HepG2 (cell line): Measurements from ENCODE around the gene NDUFB8. TPM values are rescaled to one million over a fixed set of nuclear protein-coding genes. Genes with fewer than 3 reads are reported as not detected.

Experiments
- ATAD3A ChIP-seq: sonication (generic); formaldehyde crosslinking; IDR thresholded peaks from 2 replicates; pipeline ENCODE4 v1.4.0; 2020; ENCODE audit warnings: missing genetic modification reagents
- CC2D1A ChIP-seq: sonication (generic); formaldehyde crosslinking; IDR thresholded peaks from 2 replicates; pipeline ENCODE4 v1.8.1; 2023; ENCODE audit warnings: mild to moderate bottlenecking, missing genetic modification reagents
- CEBPB ChIP-seq: IDR thresholded peaks from 2 replicates; pipeline ENCODE4 v1.6.1; 2011; ENCODE audit warnings: low read depth, low read length, improper control_type of control experiment, borderline replicate concordance
- CENPX ChIP-seq: sonication (generic); formaldehyde crosslinking; IDR thresholded peaks from 2 replicates; pipeline ENCODE4 v1.9.0; 2021; ENCODE audit warnings: mild to moderate bottlenecking, missing genetic modification reagents, moderate library complexity
- ETS1 ChIP-seq: sonication (generic); formaldehyde crosslinking; IDR thresholded peaks from 2 replicates; pipeline ENCODE4 v1.4.0; 2020; ENCODE audit warnings: missing genetic modification reagents
- GLMP ChIP-seq: sonication (generic); formaldehyde crosslinking; IDR thresholded peaks from 2 replicates; pipeline ENCODE4 v1.9.0; 2021; ENCODE audit warnings: missing genetic modification reagents, mild to moderate bottlenecking, borderline replicate concordance
- GMEB1 ChIP-seq: sonication (generic); formaldehyde crosslinking; IDR thresholded peaks from 2 replicates; pipeline ENCODE4 v1.5.1; 2020; ENCODE audit warnings: missing genetic modification reagents, mild to moderate bottlenecking, borderline replicate concordance
- IRF1 ChIP-seq: sonication (generic); formaldehyde crosslinking; IDR thresholded peaks from 2 replicates; pipeline ENCODE4 v1.4.0; 2020; ENCODE audit warnings: low read depth, mild to moderate bottlenecking, missing genetic modification reagents
- MBNL3 ChIP-seq: fragments of 250-450 bp; sonication (Bioruptor Pico); conservative IDR thresholded peaks from 2 replicates; pipeline ENCODE4 v1.8.0; 2022; ENCODE audit warnings: mild to moderate bottlenecking, inconsistent platforms
- MXI1 ChIP-seq: IDR thresholded peaks from 3 replicates; pipeline ENCODE4 v1.6.1; 2012; ENCODE audit warnings: low read depth, low read length, inconsistent platforms, borderline replicate concordance
- NFIB ChIP-seq: sonication (generic); formaldehyde crosslinking; IDR thresholded peaks from 2 replicates; pipeline ENCODE4 v1.9.0; 2021; ENCODE audit warnings: missing genetic modification reagents, mild to moderate bottlenecking, borderline replicate concordance
- RNF2 ChIP-seq: fragments of 450-650 bp; conservative IDR thresholded peaks from 2 replicates; pipeline ENCODE4 v1.6.1; 2016; ENCODE audit warnings: low read depth
- THAP9 ChIP-seq: sonication (generic); formaldehyde crosslinking; IDR thresholded peaks from 2 replicates; pipeline ENCODE4; 2020; ENCODE audit warnings: missing genetic modification reagents, mild to moderate bottlenecking, borderline replicate concordance
- ZNF275 ChIP-seq: sonication (generic); formaldehyde crosslinking; IDR thresholded peaks from 2 replicates; pipeline ENCODE4 v1.8.0; 2022; ENCODE audit warnings: missing genetic modification reagents, mild to moderate bottlenecking, inconsistent platforms, borderline replicate concordance
- ZNF317 ChIP-seq: sonication (generic); formaldehyde crosslinking; IDR thresholded peaks from 2 replicates; pipeline ENCODE4 v1.5.0; 2020; ENCODE audit warnings: mild to moderate bottlenecking, missing genetic modification reagents
- ZNF615 ChIP-seq: sonication (generic); formaldehyde crosslinking; IDR thresholded peaks from 2 replicates; pipeline ENCODE4 v1.5.0; 2020; ENCODE audit warnings: mild to moderate bottlenecking, missing genetic modification reagents, borderline replicate concordance
- ZNF879 ChIP-seq: sonication (generic); formaldehyde crosslinking; IDR thresholded peaks from 2 replicates; pipeline ENCODE4 v1.8.1; 2023; ENCODE audit warnings: missing genetic modification reagents
- polyA plus RNA-seq, 8 experiments: library from polyadenylated mRNA; depleted of rRNA in 3 of 8; stranded (reverse) in 7 of 8; unstranded in 1 of 8; fragments of >200 nt; fragmentation: Illumina TruSeq in 4 of 8; extraction: Trizol in 4 of 8; gene quantifications; 2 replicates each; pipeline versions ENCODE4 v1.2.1 to v1.2.3, GENCODE V29; 2011 to 2016; ENCODE audit warnings: low read depth in 4 of 8, missing spikeins in 1 of 8, mixed read lengths in 1 of 8; ENCODE audit not compliant: insufficient read depth in 1 of 8
- total RNA-seq, 5 experiments: library from RNA; depleted of rRNA; stranded (reverse); fragments of >200 nt; fragmentation: Illumina TruSeq; extraction: Trizol; gene quantifications; 2 replicates each; pipeline ENCODE4 v1.2.3, GENCODE V29; 2016; ENCODE audit warnings: low read depth in 1 of 5

Gene NDUFB8
- total and polyA plus RNA-seq, 2 of the 13 experiments (the other 11 are each of a cell fraction or from before 2014, with no cell fraction given), result 210 to 216 TPM

- TF ChIP-seq ZNF615, result no peak
- no peak for TF ChIP-seq CENPX (CRISPR knock-in tag)
- no peak for TF ChIP-seq GMEB1 (CRISPR knock-in tag)
- no peak for TF ChIP-seq ZNF879
- no peak for TF ChIP-seq GLMP (CRISPR knock-in tag)
- no peak for TF ChIP-seq MBNL3 (CRISPR knock-in tag)
- no peak for TF ChIP-seq THAP9 (CRISPR knock-in tag)
- no peak for TF ChIP-seq ZNF275 (CRISPR knock-in tag)
- no peak for TF ChIP-seq CC2D1A (CRISPR knock-in tag)
- TF ChIP-seq ETS1 (CRISPR knock-in tag), result no peak
- 0 out of 3 replicates have a peak, but pooled peaks have one; percentile 13 for TF ChIP-seq MXI1
- no peak for TF ChIP-seq ATAD3A
- TF ChIP-seq ZNF317 (CRISPR knock-in tag), result no peak
- TF ChIP-seq RNF2, result no peak
- TF ChIP-seq IRF1 (CRISPR knock-in tag), result no peak
- TF ChIP-seq CEBPB, result no peak
- TF ChIP-seq NFIB, result no peak
Observed at GRCh38 chr10:100481462-100482081, 48.1 kb downstream of the NDUFB8 start (continued).
